HL-60 (cell line): ENCODE data around the gene FAM229A.

ENCODE experiments used
- DNase-seq, 2 experiments: peaks; one replicate each; pipeline ENCODE4 v3.0.0-alpha.2; 2010 to 2020; ENCODE audit warnings: low read depth in 1 of 2, low spot score in 1 of 2
- H3K27ac ChIP-seq: fragments of 250-450 bp; sonication (Bioruptor Pico); replicated peaks from 2 replicates; pipeline ENCODE4 v1.5.1; 2020; ENCODE audit warnings: mild to moderate bottlenecking, moderate library complexity
- H3K27me3 ChIP-seq: fragments of 250-450 bp; sonication (Bioruptor Pico); 2 replicates; pipeline ENCODE4 v1.5.1; 2021; ENCODE audit warnings: mild to moderate bottlenecking, moderate library complexity; ENCODE audit not compliant: insufficient read depth, poor library complexity, severe bottlenecking
- H3K4me3 ChIP-seq: replicated peaks from 2 replicates; pipeline ENCODE4 v1.5.1; 2011; ENCODE audit warnings: mild to moderate bottlenecking, control low read depth, low read length; ENCODE audit not compliant: insufficient read depth
- CTCF ChIP-seq: IDR thresholded peaks from one replicate; pipeline ENCODE4 v1.5.1; 2011; ENCODE audit warnings: low read length, control low read depth, inconsistent platforms; ENCODE audit not compliant: insufficient read depth
- GABPA ChIP-seq: IDR thresholded peaks from 2 replicates; pipeline ENCODE4 v1.6.1; 2012; ENCODE audit warnings: low read depth
- POLR2AphosphoS5 ChIP-seq: IDR thresholded peaks from 2 replicates; pipeline ENCODE4 v1.6.1; 2012; ENCODE audit warnings: low read depth
- REST ChIP-seq: IDR thresholded peaks from 2 replicates; pipeline ENCODE4 v1.6.1; 2012; ENCODE audit warnings: low read depth; ENCODE audit not compliant: insufficient replicate concordance
- SPI1 ChIP-seq: IDR thresholded peaks from 2 replicates; pipeline ENCODE4 v1.6.1; 2012; ENCODE audit warnings: low read depth, mild to moderate bottlenecking, borderline replicate concordance

The FAM229A gene

GRCh38 chr1:32327204-32327603, 35.1 kb downstream of the FAM229A start:
- TF ChIP-seq SPI1 (no peak), POLR2AphosphoS5 (no peak), REST (no peak), CTCF (no peak), GABPA (no peak)
- Histone ChIP-seq H3K4me3 (no peak overlapping the region), H3K27me3 (no peaks in the 10 kb centered on the region), H3K27ac (no peak overlapping the region)
- no peak for DNase-seq

- Histone ChIP-seq H3K4me3 (no peak overlapping the region), H3K27me3 (no peaks in the 10 kb centered on the region), H3K27ac (no peak overlapping the region)
- TF ChIP-seq POLR2AphosphoS5 = no peak
- TF ChIP-seq CTCF = no peak
- TF ChIP-seq REST = no peak
- TF ChIP-seq SPI1 = no peak
- TF ChIP-seq GABPA = no peak
- no peak for DNase-seq
Observed at GRCh38 chr1:32321712-32322291, 40.5 kb downstream of the FAM229A start.

GRCh38 chr1:32318127-32318869, 44.0 kb downstream of the FAM229A start:
- DNase-seq = no peak
- no peak for TF ChIP-seq REST
- TF ChIP-seq SPI1 = no peak
- no peak for TF ChIP-seq POLR2AphosphoS5
- no peak for TF ChIP-seq GABPA
- no peak for TF ChIP-seq CTCF
- no peaks in the 10 kb centered on the region for H3K27me3 ChIP-seq
- H3K4me3 ChIP-seq = no peak overlapping the region
- H3K27ac ChIP-seq = no peak overlapping the region
